ENCODE measurements around the gene SECISBP2.

DNA sequence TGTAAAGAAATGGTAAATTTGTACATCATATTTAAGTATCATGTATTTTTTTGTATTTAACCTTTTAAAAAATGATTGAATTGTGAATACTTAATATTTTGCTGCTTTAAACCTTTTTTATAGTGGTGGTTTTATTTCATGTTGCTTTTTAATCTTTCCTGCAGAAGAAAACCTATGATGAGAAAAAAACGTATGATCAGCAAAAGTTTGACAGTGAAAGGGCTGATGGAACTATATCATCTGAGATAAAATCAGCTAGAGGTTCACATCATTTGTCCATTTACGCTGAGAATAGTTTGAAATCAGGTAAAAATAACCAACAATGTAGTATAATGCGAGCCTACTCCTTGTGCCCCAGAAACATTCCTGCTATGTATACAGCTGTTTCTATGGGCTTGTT, 7.4 kb downstream of the SECISBP2 start:
- TF ChIP-seq, protein P1, sequence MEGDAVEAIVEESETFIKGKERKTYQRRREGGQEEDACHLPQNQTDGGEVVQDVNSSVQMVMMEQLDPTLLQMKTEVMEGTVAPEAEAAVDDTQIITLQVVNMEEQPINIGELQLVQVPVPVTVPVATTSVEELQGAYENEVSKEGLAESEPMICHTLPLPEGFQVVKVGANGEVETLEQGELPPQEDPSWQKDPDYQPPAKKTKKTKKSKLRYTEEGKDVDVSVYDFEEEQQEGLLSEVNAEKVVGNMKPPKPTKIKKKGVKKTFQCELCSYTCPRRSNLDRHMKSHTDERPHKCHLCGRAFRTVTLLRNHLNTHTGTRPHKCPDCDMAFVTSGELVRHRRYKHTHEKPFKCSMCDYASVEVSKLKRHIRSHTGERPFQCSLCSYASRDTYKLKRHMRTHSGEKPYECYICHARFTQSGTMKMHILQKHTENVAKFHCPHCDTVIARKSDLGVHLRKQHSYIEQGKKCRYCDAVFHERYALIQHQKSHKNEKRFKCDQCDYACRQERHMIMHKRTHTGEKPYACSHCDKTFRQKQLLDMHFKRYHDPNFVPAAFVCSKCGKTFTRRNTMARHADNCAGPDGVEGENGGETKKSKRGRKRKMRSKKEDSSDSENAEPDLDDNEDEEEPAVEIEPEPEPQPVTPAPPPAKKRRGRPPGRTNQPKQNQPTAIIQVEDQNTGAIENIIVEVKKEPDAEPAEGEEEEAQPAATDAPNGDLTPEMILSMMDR (conservative IDR thresholded peaks at IDR 0.05 in 1 of 2, IDR thresholded peaks at IDR 0.05 in 1 of 2; ENCODE audit: low read depth in 1 of 2, low read length in 2 of 2), result no peak
- no peak for TF ChIP-seq EZH2 (IDR thresholded peaks at IDR 0.05; ENCODE audit: low read length, missing control alignments)

All from fibroblast of lung (primary cell).